ENCODE results near the gene MSI1.

The MSI1 gene

DNA sequence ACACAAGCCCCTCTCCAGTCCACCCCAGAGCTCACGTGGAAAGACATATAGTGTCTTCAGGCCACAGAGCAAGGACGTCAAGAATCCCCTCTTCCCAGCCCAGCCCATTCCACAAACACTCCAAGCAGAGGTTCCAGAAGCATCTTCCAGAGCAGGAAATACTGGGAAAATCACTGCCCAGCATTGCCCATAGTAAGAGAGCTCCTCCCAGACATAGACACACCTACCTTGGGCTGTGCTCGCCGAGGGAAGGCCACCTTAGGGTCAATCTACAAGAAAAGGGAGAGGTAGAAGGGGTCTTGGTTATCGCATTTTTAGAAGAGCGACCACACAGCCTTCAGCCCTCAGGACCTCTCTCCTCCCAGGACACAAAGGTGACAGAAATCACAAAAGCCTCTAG lies 4.5 kb downstream of the MSI1 start:
- H3K4me3 ChIP-seq (ENCODE audit: low read length), result no peak overlapping the region
- no peak for DNase-seq (ENCODE audit: low read depth)
- TF ChIP-seq CTCF (IDR thresholded peaks at IDR 0.05; ENCODE audit: insufficient read depth, low read depth, low read length, missing control alignments), result no peak

- no peak overlapping the region for H3K4me3 ChIP-seq (ENCODE audit: low read length)
- no peak for TF ChIP-seq CTCF (IDR thresholded peaks at IDR 0.05; ENCODE audit: insufficient read depth, low read depth, low read length, missing control alignments)
- DNase-seq (ENCODE audit: low read depth), result no peak
Measured at GRCh38 chr12:120363274-120363855, 5.6 kb downstream of the MSI1 start.

GRCh38 chr12:120362516-120363273 lies 6.3 kb downstream of the MSI1 start:
- H3K4me3 ChIP-seq (ENCODE audit: low read length), result no peak overlapping the region
- no peak for TF ChIP-seq CTCF (IDR thresholded peaks at IDR 0.05; ENCODE audit: insufficient read depth, low read depth, low read length, missing control alignments)

GRCh38 chr12:120361506-120362208 lies 7.3 kb downstream of the MSI1 start:
- DNase-seq (ENCODE audit: low read depth), result peak; percentile 36
- TF ChIP-seq CTCF (IDR thresholded peaks at IDR 0.05; ENCODE audit: insufficient read depth, low read depth, low read length, missing control alignments), result no peak
- no peak overlapping the region for H3K4me3 ChIP-seq (ENCODE audit: low read length)

More at GRCh38 chr12:120362516-120363273, 6.3 kb downstream of the MSI1 start:
- DNase-seq (ENCODE audit: low read depth), result no peak

DNA sequence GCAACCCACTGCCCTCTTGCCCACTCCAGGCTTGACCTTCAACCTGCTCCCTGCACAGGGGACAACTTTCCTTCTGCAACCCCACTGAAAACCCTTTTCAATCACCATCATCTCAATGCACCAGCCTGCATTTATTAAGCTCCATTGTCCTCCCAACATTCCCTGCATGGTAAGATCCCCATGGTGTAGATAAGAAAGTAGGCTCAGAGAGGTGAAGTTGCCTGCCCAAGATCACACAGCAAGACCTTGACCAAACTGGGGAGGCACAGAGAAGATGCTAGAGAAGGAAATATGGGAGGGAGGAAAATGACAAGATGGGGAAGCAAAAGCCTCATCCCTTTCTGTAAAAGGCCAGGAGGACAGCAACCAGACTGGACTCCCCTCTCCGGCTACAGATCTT lies 9.8 kb downstream of the MSI1 start:
- DNase-seq (ENCODE audit: low read depth), result no peak
- H3K4me3 ChIP-seq (ENCODE audit: low read length), result no peak overlapping the region
- TF ChIP-seq CTCF (IDR thresholded peaks at IDR 0.05; ENCODE audit: insufficient read depth, low read depth, low read length, missing control alignments), result no peak

- no peak for DNase-seq (ENCODE audit: low read depth)
- H3K4me3 ChIP-seq (ENCODE audit: low read length), result no peak overlapping the region
- no peak for TF ChIP-seq CTCF (IDR thresholded peaks at IDR 0.05; ENCODE audit: insufficient read depth, low read depth, low read length, missing control alignments)
Measured at GRCh38 chr12:120358412-120359100, 10.4 kb downstream of the MSI1 start.
